H7 (cell line): Measurements from ENCODE around the gene MALT1. TPM values are rescaled to one million over a fixed set of nuclear protein-coding genes. Genes with fewer than 3 reads are reported as not detected.
"Not testable (repeated sequence)": the region's sequence is repeated elsewhere in the genome, so short reads cannot be mapped to it uniquely, and the experiment has no call there.

ENCODE experiments used
- DNase-seq: peaks from one replicate; pipeline ENCODE4 v3.0.0; 2012
- H3K27me3 ChIP-seq: 2 replicates; pipeline ENCODE4 v1.6.0; 2011; ENCODE audit warnings: mild to moderate bottlenecking, low read length; ENCODE audit not compliant: control insufficient read depth, insufficient read depth
- H3K36me3 ChIP-seq: replicated peaks from 2 replicates; pipeline ENCODE4 v1.5.1; 2011; ENCODE audit warnings: low read length; ENCODE audit not compliant: control insufficient read depth, insufficient read depth
- H3K4me3 ChIP-seq: 2 replicates; pipeline ENCODE4 v1.5.1; 2011; ENCODE audit warnings: low read depth, mild to moderate bottlenecking, control low read depth, low read length, moderate library complexity; ENCODE audit not compliant: insufficient read depth
- total RNA-seq: library from RNA; depleted of rRNA; stranded (reverse); fragments of >200 nt; shearing (Covaris generic); gene quantifications from 2 replicates; pipeline ENCODE4 v1.2.3, GENCODE V29; 2014

Gene MALT1
- total RNA-seq, 1 experiment from 2014 or later, result 18.9 TPM

DNA sequence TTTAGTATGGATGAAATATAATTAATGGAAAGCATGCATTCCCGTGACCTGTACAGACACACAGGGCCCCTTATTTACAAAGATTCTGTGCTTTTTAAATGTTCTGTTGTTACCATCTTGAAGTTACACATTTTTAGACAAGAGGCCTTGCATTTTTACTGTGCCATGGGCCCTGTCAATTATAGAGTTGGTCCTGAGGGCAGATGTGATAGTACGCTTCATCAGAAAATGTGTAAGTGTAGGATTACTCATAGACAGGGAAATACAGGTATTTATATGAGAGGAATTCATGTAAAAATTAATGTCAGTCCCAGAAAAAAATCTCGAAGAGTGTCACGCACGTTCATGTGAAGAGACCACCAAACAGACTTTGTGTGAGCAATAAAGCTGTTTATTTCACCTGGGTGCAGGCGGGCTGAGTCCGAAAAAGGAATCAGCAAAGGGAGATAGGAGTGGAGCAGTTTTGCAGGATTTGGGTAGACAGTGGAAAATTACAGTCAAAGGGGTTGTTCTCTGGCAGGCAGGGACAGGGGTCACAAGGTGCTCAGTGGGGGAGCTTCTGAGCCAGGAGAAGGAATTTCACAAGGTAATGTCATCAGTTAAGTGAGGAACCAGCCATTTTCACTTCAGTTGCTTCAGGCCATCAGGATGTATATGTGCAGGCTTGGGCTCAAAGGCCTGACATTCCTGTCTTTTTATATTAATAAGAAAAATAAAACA is 30.2 kb upstream of the MALT1 start:
- no peak for DNase-seq

DNA sequence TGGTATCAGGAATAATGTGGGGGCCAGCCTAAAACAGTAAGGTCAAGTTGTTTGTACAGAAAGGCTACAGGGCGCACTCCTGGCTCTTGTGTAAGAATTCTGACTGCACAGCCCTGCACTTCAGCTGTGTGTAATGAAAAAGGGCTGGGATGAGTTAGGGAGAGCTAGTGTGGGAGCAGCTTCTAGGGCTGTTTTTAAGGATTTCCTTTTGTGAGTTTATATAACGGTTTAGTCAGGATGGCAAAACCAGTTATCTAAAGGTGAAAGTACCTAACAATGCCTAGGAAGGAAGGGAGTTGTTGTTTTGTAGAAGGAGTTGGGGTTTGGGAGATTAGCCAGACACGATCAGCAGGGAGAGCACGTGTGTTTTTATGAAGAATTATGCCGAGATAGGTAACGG is 27.7 kb upstream of the MALT1 start:
- not testable (repeated sequence) for H3K36me3 ChIP-seq, H3K27me3 ChIP-seq, H3K4me3 ChIP-seq, DNase-seq

More for the DNA sequence above, 30.2 kb upstream of the MALT1 start:
- Histone ChIP-seq H3K27me3 (no peaks in the 10 kb centered on the region), H3K36me3 (no peaks in the 10 kb centered on the region), H3K4me3 (no peak overlapping the region)

DNA sequence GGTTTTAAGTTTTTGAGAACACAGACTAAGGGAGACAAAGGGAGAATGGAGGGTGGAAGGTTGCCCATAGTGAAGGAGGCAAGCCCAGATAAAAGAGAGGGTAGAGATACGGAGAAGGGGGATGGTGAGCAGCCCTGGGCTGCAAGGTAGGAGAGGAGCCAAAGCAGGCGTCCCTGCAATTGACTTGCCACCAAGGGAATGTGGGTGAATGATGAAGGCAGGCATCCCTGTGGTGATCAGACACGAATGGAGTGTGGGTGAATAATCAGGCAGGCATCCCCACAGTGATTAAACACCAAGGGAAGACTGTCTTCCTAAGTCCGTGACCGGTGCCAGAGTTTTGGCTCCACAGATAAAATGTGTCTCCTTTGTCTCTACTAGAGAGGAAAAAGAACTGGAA is 25.9 kb upstream of the MALT1 start:
- no peaks in the 10 kb centered on the region for H3K27me3 ChIP-seq
- no peak for DNase-seq
- H3K4me3 ChIP-seq, result no peak overlapping the region
- no peaks in the 10 kb centered on the region for H3K36me3 ChIP-seq

DNA sequence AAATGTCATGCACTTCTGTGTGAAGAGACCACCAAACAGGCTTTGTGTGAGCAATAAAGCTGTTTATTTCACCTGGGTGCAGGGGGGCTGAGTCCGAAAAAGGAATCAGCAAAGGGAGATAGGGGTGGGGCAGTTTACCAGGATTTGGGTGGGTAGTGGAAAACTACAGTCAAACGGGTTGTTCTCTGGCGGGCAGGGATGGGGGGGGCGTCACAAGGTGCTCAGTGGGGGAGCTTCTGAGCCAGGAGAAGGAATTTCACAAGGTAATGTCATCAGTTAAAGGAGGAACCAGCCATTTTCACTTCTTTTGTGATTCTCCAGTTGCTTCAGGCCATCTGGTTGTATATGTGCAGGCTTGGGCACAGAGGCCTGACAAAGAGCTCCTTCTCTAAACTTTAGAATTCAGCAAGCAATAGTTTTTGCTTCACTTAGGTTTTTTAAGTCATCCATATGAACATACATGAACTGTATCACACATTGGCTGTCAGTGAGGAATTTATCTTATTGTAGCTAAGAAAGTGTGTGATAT is 24.9 kb upstream of the MALT1 start:
- DNase-seq, result no peak
- Histone ChIP-seq H3K36me3 (no peaks in the 10 kb centered on the region), H3K27me3 (no peaks in the 10 kb centered on the region), H3K4me3 (no peak overlapping the region)

DNA sequence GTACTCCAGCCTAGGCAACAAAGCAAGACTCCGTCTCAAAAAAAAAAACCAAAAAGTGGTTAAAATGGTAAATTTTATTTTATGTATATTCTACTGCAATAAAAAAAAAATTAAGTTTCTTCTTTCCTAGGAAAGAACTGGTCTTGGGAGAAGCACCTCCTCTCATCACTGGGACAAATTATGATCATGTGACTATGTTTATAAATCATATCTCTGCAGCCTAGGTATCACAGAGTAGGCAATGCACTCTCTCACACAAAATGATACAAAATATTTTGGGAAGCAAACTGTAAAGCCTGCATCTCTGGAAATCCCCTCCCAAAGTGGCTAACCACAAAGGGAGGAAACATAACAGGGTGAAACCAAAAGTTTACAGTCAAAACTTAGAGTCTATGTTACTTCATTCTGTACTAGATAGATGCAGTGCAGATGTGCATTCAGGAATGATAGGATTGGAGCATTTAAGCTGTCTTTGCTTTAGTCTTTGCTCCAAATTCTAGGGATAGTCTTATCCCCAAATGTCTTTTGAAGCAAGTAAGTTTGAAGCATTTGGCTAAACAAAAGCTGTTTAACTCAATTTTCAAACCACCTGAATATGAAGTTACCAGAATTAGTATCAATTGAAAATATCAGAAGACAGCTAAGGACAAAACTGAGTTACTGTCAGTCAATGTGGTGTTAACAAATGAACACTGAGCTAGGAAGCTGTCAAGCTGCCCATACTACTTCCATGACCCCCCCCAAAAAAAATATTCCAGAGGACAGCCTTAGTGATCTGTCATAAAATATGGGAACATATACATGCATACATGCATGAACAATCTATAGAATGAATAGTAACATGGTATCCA is 21.1 kb upstream of the MALT1 start:
- H3K36me3 ChIP-seq, result no peaks in the 10 kb centered on the region
- no peaks in the 10 kb centered on the region for H3K27me3 ChIP-seq
- H3K4me3 ChIP-seq, result no peak overlapping the region
- no peak for DNase-seq

DNA sequence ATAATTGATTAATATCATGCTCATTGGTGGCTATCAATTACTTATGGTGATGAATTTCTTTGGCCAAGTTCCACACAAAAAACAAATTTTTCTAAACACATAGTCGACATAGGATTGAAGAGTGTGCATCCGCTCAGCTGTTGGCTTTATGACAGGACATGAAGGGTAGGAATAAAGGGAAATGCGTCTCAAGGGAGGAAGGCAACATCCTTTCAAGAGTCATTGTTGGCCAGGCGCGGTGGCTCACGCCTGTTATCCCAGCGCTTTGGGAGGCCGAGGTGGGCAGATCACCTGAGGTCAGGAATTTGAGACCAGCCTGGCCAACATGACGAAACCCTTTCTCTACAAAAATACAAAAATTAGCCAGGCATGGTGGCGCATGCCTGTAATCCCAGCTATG is 20.4 kb upstream of the MALT1 start:
- DNase-seq, H3K27me3 ChIP-seq, H3K4me3 ChIP-seq, H3K36me3 ChIP-seq: not testable (repeated sequence)

DNA sequence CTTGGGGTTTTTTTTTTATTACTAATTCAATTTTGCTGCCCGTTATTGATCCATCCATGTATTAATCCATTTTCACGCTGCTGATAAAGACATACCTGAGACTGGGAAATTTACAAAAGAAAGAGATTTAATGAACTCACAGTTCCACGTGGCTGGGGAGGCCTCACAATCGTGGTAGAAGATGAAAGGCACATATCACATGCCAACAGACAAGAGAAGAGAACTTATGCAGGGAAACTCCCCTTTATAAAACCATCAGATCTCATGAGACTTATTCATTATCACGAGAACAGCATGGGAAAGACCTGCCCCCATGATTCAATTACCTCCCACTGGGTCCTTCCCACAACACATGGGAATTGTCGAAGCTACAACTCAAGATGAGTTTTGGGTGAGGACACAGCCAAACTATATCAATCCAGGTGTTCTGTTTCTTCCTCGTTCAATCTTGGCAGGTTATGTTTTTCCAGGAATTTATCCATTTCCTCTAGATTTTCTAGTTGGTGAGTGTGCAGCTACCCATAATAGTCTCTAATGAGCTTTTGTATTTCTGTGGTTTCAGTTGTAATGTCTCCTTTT is 18.0 kb upstream of the MALT1 start:
- DNase-seq, H3K36me3 ChIP-seq, H3K4me3 ChIP-seq, H3K27me3 ChIP-seq: not testable (repeated sequence)

DNA sequence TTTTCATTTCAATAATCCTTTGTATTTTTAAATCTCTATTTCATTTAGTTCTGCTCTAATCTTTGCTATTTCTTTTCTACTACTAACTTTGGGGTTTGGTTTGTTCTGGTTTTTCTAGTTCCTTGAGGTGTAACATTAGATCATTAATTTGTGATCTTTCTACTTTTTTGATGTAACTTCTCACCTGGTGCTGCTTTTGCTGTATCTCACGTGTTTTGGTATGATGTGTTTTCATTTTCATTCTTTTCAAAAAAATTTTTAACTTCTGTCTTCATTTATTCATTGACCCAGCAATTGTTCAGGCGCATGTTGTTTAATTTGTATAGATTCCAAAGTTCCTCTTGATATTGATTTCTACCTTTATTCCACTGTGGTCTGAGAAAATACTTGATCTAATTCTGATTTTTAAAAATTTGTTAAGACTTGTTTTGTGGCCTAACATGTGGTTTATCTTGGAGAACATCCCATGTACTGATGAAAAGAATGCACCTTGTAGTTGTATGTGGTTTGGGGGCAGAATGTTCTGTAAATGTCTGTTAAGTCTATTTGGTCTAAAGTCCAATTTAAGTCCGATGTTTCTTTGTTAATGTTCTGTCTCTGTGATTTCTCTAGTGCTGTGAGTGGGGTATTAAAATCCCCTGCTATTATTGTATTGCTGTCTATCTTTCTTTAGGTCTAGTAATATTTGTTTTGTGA is 17.3 kb upstream of the MALT1 start:
- DNase-seq, result no peak
- H3K27me3 ChIP-seq, result no peaks in the 10 kb centered on the region
- H3K4me3 ChIP-seq, result no peak overlapping the region
- no peaks in the 10 kb centered on the region for H3K36me3 ChIP-seq

DNA sequence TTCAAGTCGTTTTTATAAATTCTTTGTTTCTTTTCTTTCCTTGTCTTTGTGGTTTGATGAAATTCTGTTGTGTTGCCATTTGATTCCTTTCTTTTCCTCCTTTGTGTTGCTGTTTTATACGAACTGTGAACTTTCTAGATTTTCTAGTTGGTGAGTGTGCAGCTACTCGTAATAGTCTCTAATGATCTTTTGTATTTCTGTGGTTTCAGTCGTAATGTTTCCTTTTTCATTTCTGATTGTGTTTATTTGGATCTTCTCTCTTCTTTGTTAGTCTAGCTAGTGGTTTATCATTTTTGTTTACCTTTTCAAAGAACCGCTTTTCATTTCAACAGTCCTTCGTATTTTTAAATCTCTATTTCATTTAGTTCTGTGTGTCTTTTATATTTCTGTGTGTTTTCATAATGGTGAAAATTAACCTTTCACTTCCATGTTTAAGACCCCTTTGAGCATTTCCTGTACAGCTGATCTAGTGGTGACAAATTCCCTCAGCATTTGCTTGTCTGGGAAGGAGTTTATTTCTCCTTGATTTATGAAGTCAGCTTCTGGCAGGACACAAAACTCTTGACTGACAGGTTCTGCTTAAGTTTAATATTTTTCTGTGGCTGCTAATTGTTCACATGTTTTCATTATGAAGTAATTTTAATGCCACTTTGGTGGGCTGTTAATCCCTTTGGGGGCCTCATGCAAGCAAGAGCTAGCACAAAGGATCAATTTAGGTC is 16.2 kb upstream of the MALT1 start:
- no peak for DNase-seq
- H3K36me3 ChIP-seq, result no peaks in the 10 kb centered on the region
- no peaks in the 10 kb centered on the region for H3K27me3 ChIP-seq
- no peak overlapping the region for H3K4me3 ChIP-seq

DNA sequence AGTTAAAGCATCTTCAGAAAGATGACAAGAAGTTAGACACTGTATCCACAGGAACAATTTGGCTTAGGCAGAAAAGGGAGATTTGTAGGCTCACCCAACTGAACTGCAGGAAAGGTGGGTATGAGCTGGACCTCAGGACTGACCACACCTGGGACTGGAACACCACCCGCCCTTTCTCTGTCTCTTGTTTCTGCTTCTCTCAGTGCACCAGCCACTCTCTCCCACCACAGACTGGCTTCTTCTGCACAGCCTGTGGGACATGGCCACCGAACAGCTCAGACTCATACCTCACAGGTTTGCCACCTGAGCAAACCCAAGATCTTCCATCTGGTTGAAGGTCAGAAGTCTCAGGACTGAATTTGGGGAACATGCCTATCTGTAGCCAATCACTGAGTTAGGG is 14.2 kb upstream of the MALT1 start:
- Histone ChIP-seq H3K27me3 (no peaks in the 10 kb centered on the region), H3K36me3 (no peaks in the 10 kb centered on the region), H3K4me3 (no peak overlapping the region)
- DNase-seq, result no peak

DNA sequence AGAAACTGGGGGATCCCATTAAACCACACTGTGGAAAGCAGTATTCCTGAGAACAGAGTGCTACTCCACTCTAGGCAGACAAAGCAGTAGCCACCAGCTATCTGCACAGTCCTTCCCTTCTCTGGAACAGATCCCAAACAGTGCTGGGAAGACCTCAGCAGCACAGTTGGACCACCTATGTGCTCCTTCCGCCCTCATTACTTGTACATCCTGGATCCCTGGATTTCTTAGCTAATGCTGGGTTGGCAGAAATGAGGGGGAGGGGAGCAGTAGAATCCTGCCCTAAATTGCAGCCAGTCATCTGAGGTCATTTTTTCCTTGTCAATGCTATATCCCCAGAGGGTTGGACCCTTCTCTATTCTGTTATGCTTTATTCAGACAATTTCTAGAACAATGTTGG is 13.8 kb upstream of the MALT1 start:
- no peaks in the 10 kb centered on the region for H3K36me3 ChIP-seq
- H3K27me3 ChIP-seq, result no peaks in the 10 kb centered on the region
- no peak overlapping the region for H3K4me3 ChIP-seq
- no peak for DNase-seq

DNA sequence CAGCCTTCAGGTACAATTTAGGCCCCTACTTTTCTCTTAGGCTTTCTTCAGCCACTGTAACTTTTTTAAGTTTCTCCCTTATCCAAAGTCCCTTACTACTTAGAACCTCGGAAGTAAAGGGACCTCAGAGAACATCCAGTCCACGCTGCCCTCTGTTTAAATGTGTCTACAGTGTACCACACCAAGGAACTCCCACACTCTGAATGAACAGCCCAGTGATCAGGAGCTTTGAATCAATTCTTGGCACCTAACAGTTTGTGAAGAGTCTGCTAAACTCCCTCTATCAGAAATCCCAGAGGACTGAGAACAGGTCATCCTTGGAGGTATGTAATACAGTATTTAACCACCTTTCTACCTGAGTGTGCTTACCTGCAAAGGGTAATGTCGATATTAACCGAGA is 11.6 kb upstream of the MALT1 start:
- Histone ChIP-seq H3K27me3 (no peaks in the 10 kb centered on the region), H3K4me3 (no peak overlapping the region), H3K36me3 (no peaks in the 10 kb centered on the region)
- no peak for DNase-seq

DNA sequence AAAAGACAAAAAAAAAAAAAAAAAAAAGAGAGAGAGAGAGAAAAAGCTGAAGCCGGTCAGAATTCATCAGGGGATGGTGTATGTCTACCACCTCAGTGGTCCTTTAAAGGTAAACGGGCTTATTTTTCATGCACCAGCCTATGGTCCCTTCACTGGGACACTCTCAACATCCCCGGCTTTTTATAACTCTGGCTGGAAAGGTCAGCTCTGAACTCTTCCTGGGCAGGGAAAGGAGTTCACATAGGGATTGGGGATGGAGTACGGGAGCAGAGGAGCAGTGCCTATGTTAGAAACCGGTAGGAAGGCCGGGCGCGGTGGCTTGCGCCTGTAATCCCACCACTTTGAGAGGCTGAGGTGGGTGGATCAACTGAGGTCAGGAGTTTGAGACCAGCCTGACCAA is 10.3 kb upstream of the MALT1 start:
- H3K4me3 ChIP-seq, result no peak overlapping the region

DNA sequence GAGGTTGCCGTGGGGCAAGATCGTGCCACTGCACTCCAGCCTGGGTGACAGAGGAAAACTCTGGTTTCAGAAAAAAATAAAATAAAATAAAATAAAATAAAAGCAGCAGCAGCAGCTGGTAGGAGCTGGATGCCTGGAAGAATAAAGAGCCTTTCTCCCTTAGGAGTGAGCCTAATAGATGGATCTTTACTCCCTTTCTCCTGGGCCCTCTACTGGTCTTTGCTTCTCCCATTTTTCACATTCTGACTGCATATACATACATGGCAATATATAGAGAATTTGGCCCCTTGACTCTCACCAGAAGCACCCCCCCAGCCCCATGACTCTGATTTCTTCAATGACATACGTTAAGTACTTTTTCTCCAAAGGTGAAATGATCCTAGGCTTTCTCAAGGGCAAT is 9.8 kb upstream of the MALT1 start:
- H3K27me3 ChIP-seq, result no peaks in the 10 kb centered on the region
- no peaks in the 10 kb centered on the region for H3K36me3 ChIP-seq
- H3K4me3 ChIP-seq, result no peak overlapping the region
- no peak for DNase-seq

More for the DNA sequence above, 10.3 kb upstream of the MALT1 start:
- DNase-seq, result no peak
- H3K36me3 ChIP-seq, result no peaks in the 10 kb centered on the region
- H3K27me3 ChIP-seq, result no peaks in the 10 kb centered on the region
